GM12878 (cell line): ENCODE measurements around the gene EPHA5. TPM values are rescaled to one million over a fixed set of nuclear protein-coding genes. Genes with fewer than 3 reads are reported as not detected.

Experiments used
- ATAC-seq: fragments of 200-7000 bp; cut with Tn5 transposase; 3 replicates; pipeline ENCODE4 v1.9.1; 2020; ENCODE audit warnings: mild to moderate bottlenecking, moderate library complexity
- BruUV-seq: library from RNA; stranded (reverse); fragments of 400-500 nt; replicated peaks from 2 replicates; lab custom pipeline; 2021; lab: Mats Ljungman, UMichigan
- CTCF ChIA-PET: fragments of 300-600 bp; sonication (Branson Sonifier 250); formaldehyde crosslinking; extraction: SDS; loops from one replicate; lab custom pipeline; 2021; ENCODE audit warnings: inconsistent platforms; lab: Yijun Ruan, JAX
- POLR2A ChIA-PET: fragments of 350-600 bp; formaldehyde crosslinking; extraction: SDS; loops from one replicate; lab custom pipeline; 2021; ENCODE audit warnings: inconsistent platforms; lab: Charles Lee
- RAD21 ChIA-PET: fragments of 300-600 bp; sonication (Branson Sonifier 250); formaldehyde crosslinking; loops from one replicate; lab custom pipeline; 2023; ENCODE audit warnings: antibody characterized with exemption; ENCODE audit not compliant: unreplicated experiment; lab: Charles Lee
- SMC1A ChIA-PET: fragments of 300-600 bp; sonication (Branson Sonifier 250); formaldehyde crosslinking; loops from one replicate; lab custom pipeline; 2023; ENCODE audit not compliant: unreplicated experiment, uncharacterized antibody; lab: Charles Lee
- DNase-seq: peaks from one replicate; pipeline ENCODE4 v3.0.0-alpha.2; 2011; ENCODE audit warnings: low read depth, low spot score
- FAIRE-seq: peaks from 3 replicates; lab custom pipeline; 2011; peaks lifted over from hg19 to GRCh38; lab: Jason Lieb, UNC
- H2AFZ ChIP-seq: 2 replicates; pipeline ENCODE4 v1.6.0; 2011; ENCODE audit warnings: low read depth, low read length, control low read depth; ENCODE audit not compliant: control insufficient read depth
- H3K27ac ChIP-seq: 2 replicates; pipeline ENCODE4 v1.5.1; 2011; ENCODE audit warnings: control low read depth; ENCODE audit not compliant: control insufficient read depth, insufficient read depth
- H3K27me3 ChIP-seq, 2 experiments: replicated peaks in 1 of 2; 2 replicates each; pipeline versions ENCODE4 v1.6.0 to v1.6.1; 2011; ENCODE audit warnings: low read length in 1 of 2; ENCODE audit not compliant: control insufficient read depth in 2 of 2, insufficient read depth in 2 of 2
- H3K36me3 ChIP-seq, 2 experiments: 2 replicates each; pipeline ENCODE4 v1.5.1; 2011; ENCODE audit warnings: low read length in 1 of 2; ENCODE audit not compliant: control insufficient read depth in 2 of 2, insufficient read depth in 2 of 2
- H3K4me1 ChIP-seq: 2 replicates; pipeline ENCODE4 v1.6.1; 2011; ENCODE audit warnings: mild to moderate bottlenecking, low read length, moderate library complexity, mixed read lengths; ENCODE audit not compliant: control insufficient read depth, insufficient read depth
- H3K4me2 ChIP-seq: 2 replicates; pipeline ENCODE4 v1.6.0; 2011; ENCODE audit warnings: control low read depth; ENCODE audit not compliant: control insufficient read depth, insufficient read depth
- H3K4me3 ChIP-seq: fragments of 200-600 bp; sonication (generic); 2 replicates; pipeline ENCODE4 v1.5.1; 2016
- H3K79me2 ChIP-seq: 2 replicates; pipeline ENCODE4 v1.6.0; 2011; ENCODE audit warnings: low read length; ENCODE audit not compliant: control insufficient read depth, insufficient read depth
- H3K9ac ChIP-seq: 2 replicates; pipeline ENCODE4 v1.8.0; 2011; ENCODE audit warnings: low read length, control low read depth, mixed read lengths; ENCODE audit not compliant: control insufficient read depth, insufficient read depth
- H3K9me3 ChIP-seq: replicated peaks from 3 replicates; pipeline ENCODE4 v1.5.1; 2011; ENCODE audit warnings: mild to moderate bottlenecking, low read length; ENCODE audit not compliant: control insufficient read depth, insufficient read depth
- H4K20me1 ChIP-seq: 2 replicates; pipeline ENCODE4 v1.6.0; 2011; ENCODE audit not compliant: control insufficient read depth, insufficient read depth
- CHD2 ChIP-seq: IDR thresholded peaks from 2 replicates; pipeline ENCODE4 v1.6.1; 2011; ENCODE audit warnings: low read depth, low read length, improper control_type of control experiment, borderline replicate concordance
- DPF2 ChIP-seq: fragments of 450-650 bp; IDR thresholded peaks from 2 replicates; pipeline ENCODE4 v1.6.1; 2017; ENCODE audit warnings: mild to moderate bottlenecking
- FOS ChIP-seq: IDR thresholded peaks from 3 replicates; pipeline ENCODE4 v1.6.1; 2011; ENCODE audit warnings: borderline replicate concordance; ENCODE audit not compliant: insufficient read length; ENCODE audit errors: extremely low read depth
- FOXM1 ChIP-seq: IDR thresholded peaks from 2 replicates; pipeline ENCODE4 v1.6.1; 2012; ENCODE audit warnings: low read depth, mild to moderate bottlenecking, inconsistent platforms, low read length, moderate library complexity
- GATAD2B ChIP-seq: fragments of 450-650 bp; conservative IDR thresholded peaks from 2 replicates; pipeline ENCODE4 v1.6.1; 2017; ENCODE audit warnings: low read depth, mild to moderate bottlenecking, moderate library complexity
- HDAC6 ChIP-seq: fragments of 200-600 bp; sonication (generic); IDR thresholded peaks from one replicate; pipeline ENCODE4 v1.8.0; 2017; ENCODE audit warnings: antibody characterized with exemption; ENCODE audit not compliant: unreplicated experiment
- IKZF1 ChIP-seq: fragments of 450-650 bp; conservative IDR thresholded peaks from 2 replicates; pipeline ENCODE4 v1.6.1; 2017; ENCODE audit warnings: antibody characterized with exemption, mild to moderate bottlenecking
- LARP7 ChIP-seq: fragments of 450-650 bp; IDR thresholded peaks from 2 replicates; pipeline ENCODE4 v1.6.1; 2017; ENCODE audit warnings: mild to moderate bottlenecking
- NR2C1 ChIP-seq: fragments of 450-650 bp; IDR thresholded peaks from 2 replicates; pipeline ENCODE4 v1.6.1; 2017; ENCODE audit warnings: antibody characterized with exemption, mild to moderate bottlenecking, moderate library complexity
- NRF1 ChIP-seq: conservative IDR thresholded peaks from 2 replicates; pipeline ENCODE4 v1.6.1; 2011; ENCODE audit warnings: mild to moderate bottlenecking, low read depth, low read length, improper control_type of control experiment
- POLR2AphosphoS2 ChIP-seq: IDR thresholded peaks from 2 replicates; pipeline ENCODE4 v1.6.1; 2011; ENCODE audit warnings: low read depth, mild to moderate bottlenecking, low read length, improper control_type of control experiment, moderate library complexity
- POU2F2 ChIP-seq: IDR thresholded peaks from 3 replicates; pipeline ENCODE4 v1.6.1; 2011; ENCODE audit warnings: low read depth, mild to moderate bottlenecking, low read length, borderline replicate concordance
- PRDM15 ChIP-seq: fragments of 450-650 bp; formaldehyde crosslinking; IDR thresholded peaks from 2 replicates; pipeline ENCODE4 v1.4.0; 2020; ENCODE audit warnings: mild to moderate bottlenecking, moderate library complexity
- RELA ChIP-seq: fragments of 450-650 bp; IDR thresholded peaks from 2 replicates; pipeline ENCODE4 v1.8.0; 2014; ENCODE audit warnings: borderline replicate concordance; ENCODE audit not compliant: partially characterized antibody
- SMARCA5 ChIP-seq: fragments of 450-650 bp; IDR thresholded peaks from 2 replicates; pipeline ENCODE4 v1.6.1; 2017; ENCODE audit warnings: mild to moderate bottlenecking
- SPI1 ChIP-seq: IDR thresholded peaks from 2 replicates; pipeline ENCODE4 v1.6.1; 2011; ENCODE audit warnings: low read depth, mild to moderate bottlenecking, low read length, moderate library complexity, borderline replicate concordance; ENCODE audit not compliant: insufficient read depth
- STAT3 ChIP-seq: IDR thresholded peaks from 2 replicates; pipeline ENCODE4 v1.6.1; 2011; ENCODE audit warnings: low read depth, low read length, improper control_type of control experiment
- ZNF217 ChIP-seq: fragments of 450-650 bp; IDR thresholded peaks from 2 replicates; pipeline ENCODE4 v1.6.1; 2017; ENCODE audit warnings: antibody characterized with exemption, mild to moderate bottlenecking
- ZNF687 ChIP-seq: fragments of 450-650 bp; IDR thresholded peaks from 2 replicates; pipeline ENCODE4 v1.6.1; 2017; ENCODE audit warnings: mild to moderate bottlenecking, moderate library complexity
- WGBS: methylation state at CpG from one replicate; pipeline ENCODE4 v1.1.6; 2016; ENCODE audit warnings: low lambda C conversion rate; ENCODE audit not compliant: insufficient replicate concordance, insufficient coverage; ENCODE audit errors: missing lambda C conversion rate; 5-methylcytosine and 5-hydroxymethylcytosine counted together
- in situ Hi-C: fragments of 300-500 bp; cut with MboI; formaldehyde crosslinking; loops from 9 replicates; pipeline ENCODE4 v1.14.3; 2018; ENCODE audit warnings: mixed read lengths
- intact Hi-C: fragments of 100-400 bp; cut with micrococcal nuclease; formaldehyde crosslinking; loops from one replicate; pipeline ENCODE4 v1.14.2; 2022; ENCODE audit not compliant: unreplicated experiment
- polyA plus RNA-seq, 11 experiments: library from polyadenylated mRNA; depleted of rRNA in 4 of 11; unstranded in 6 of 11; stranded (reverse) in 5 of 11; fragments of >200 nt; fragmentation: Nextera tagmentation in 4 of 11; fragmentation: Illumina TruSeq in 1 of 11; extraction: Ambion mirVana in 4 of 11; extraction: Trizol in 1 of 11; gene quantifications; 1 replicate in 1 of 11; 2 replicates in 10 of 11; pipeline versions ENCODE4 v1.2.1 to v1.2.3, GENCODE V29; 2011 to 2016; ENCODE audit warnings: inconsistent platforms in 2 of 11, missing spikeins in 2 of 11, low read depth in 1 of 11
- total RNA-seq, 4 experiments: library from RNA; depleted of rRNA in 3 of 4; stranded (reverse); fragments of >200 nt in 3 of 4; fragmentation: Illumina TruSeq in 1 of 4; extraction: Trizol in 1 of 4; gene quantifications; 2 replicates each; pipeline versions ENCODE4 v1.2.1 to v1.2.3, GENCODE V29; 2013 to 2021

EPHA5 gene
- total and polyA plus RNA-seq, 10 of the 15 experiments (the other 5 are each of a cell fraction or from before 2014, with no cell fraction given), result not detected

GRCh38 chr4:65698631-65699030 lies 28.3 kb upstream of the EPHA5 start:
- Histone ChIP-seq H3K36me3 (no peaks in the 10 kb centered on the region), H3K9me3 (no peaks in the 10 kb centered on the region), H3K79me2 (no peaks in the 10 kb centered on the region), H3K4me1 (no peaks in the 10 kb centered on the region), H4K20me1 (no peaks in the 10 kb centered on the region), H2AFZ (no peak overlapping the region), H3K27ac (no peak overlapping the region), H3K27me3 (no peaks in the 10 kb centered on the region), H3K9ac (no peak overlapping the region), H3K4me2 (no peak overlapping the region)
- in situ Hi-C loops, result no loop called here
- no peak for FAIRE-seq
- no TSS peak for BruUV-seq
- 29% methylated on average over 1 of the region's 1 CpG for WGBS
- ChIA-PET RAD21 (no interaction called here), POLR2A (no interaction called here)
- no peak for TF ChIP-seq LARP7
- no peak for TF ChIP-seq IKZF1
- no peak for TF ChIP-seq ZNF687
- no peak for TF ChIP-seq SPI1
- TF ChIP-seq NR2C1, result no peak
- no peak for TF ChIP-seq RELA
- TF ChIP-seq FOS, result no peak
- TF ChIP-seq SMARCA5, result no peak
- no peak for TF ChIP-seq POU2F2
- TF ChIP-seq ZNF217, result no peak
- TF ChIP-seq NRF1, result no peak
- TF ChIP-seq POLR2AphosphoS2, result no peak
- no peak for TF ChIP-seq PRDM15 (CRISPR knock-in tag)
- TF ChIP-seq STAT3, result no peak
- no peak for TF ChIP-seq FOXM1
- TF ChIP-seq DPF2, result no peak
- no peak for TF ChIP-seq CHD2
- no peak for TF ChIP-seq HDAC6
- TF ChIP-seq GATAD2B, result no peak
- TF ChIP-seq, all 136 proteins: peak for 0
- SMC1A ChIA-PET, result no interaction called here
- intact Hi-C loops, result no loop called here
- no peak for DNase-seq
- CTCF ChIA-PET, result no interaction called here
- no peak overlapping the region for H3K4me3 ChIP-seq
- no peak for ATAC-seq
